ENCODE results near the gene CXCR6.

DNA sequence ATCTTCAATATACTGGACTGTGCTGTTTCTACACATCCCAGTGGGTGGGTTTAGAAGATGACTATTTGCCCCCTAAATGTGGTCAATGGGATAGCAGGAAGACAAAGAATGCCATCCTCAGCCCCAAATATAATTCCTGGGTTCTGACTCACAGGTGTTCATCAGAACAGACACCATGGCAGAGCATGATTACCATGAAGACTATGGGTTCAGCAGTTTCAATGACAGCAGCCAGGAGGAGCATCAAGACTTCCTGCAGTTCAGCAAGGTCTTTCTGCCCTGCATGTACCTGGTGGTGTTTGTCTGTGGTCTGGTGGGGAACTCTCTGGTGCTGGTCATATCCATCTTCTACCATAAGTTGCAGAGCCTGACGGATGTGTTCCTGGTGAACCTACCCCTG, 3.0 kb downstream of the CXCR6 start:
- TF ChIP-seq EZH2 (IDR thresholded peaks at IDR 0.05; ENCODE audit: insufficient read depth, low read length) = no peak
- TF ChIP-seq, protein P1, sequence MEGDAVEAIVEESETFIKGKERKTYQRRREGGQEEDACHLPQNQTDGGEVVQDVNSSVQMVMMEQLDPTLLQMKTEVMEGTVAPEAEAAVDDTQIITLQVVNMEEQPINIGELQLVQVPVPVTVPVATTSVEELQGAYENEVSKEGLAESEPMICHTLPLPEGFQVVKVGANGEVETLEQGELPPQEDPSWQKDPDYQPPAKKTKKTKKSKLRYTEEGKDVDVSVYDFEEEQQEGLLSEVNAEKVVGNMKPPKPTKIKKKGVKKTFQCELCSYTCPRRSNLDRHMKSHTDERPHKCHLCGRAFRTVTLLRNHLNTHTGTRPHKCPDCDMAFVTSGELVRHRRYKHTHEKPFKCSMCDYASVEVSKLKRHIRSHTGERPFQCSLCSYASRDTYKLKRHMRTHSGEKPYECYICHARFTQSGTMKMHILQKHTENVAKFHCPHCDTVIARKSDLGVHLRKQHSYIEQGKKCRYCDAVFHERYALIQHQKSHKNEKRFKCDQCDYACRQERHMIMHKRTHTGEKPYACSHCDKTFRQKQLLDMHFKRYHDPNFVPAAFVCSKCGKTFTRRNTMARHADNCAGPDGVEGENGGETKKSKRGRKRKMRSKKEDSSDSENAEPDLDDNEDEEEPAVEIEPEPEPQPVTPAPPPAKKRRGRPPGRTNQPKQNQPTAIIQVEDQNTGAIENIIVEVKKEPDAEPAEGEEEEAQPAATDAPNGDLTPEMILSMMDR (IDR thresholded peaks at IDR 0.05; ENCODE audit: insufficient read depth, low read depth, low read length) = no peak
